ENCODE results near the gene SEC22C. TPM values are rescaled to one million over a fixed set of nuclear protein-coding genes. Genes with fewer than 3 reads are reported as not detected.

Gene SEC22C
- polyA plus RNA-seq, 3 donors: 15.3 to 28.4 (median 27.4) TPM

DNA sequence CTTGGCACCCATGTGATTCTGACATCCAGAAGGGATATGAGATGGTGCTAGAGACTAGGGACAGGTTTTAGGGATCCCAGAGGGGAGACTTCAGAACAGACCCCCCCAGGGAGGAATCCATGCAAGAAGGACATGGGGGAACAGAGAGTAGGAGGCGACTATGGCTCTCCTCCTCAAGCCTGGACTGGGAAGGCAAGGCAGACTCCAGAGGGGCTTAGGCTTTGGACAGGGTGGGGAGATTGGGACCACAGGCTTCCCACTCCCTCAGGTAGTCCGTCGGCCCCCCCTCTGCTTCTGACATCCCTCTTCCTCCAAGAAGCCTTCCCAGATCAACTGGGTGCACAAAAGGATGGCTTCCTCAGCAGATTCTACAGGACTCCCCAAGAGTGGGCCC, 82.3 kb downstream of the SEC22C start:
- Histone ChIP-seq H3K4me1 (ENCODE audit: control insufficient read depth in 1 of 2, insufficient read depth in 2 of 2, low read length in 2 of 2) (peaks cover 31 to 36% of the 10 kb centered on the region in 2 donors), H3K4me2 (replicated peaks; ENCODE audit: extremely low read depth, low read length, poor library complexity, severe bottlenecking) (no peak overlapping the region), H3K36me3 (replicated peaks in 1 of 2; ENCODE audit: control insufficient read depth in 1 of 2, insufficient read depth in 2 of 2, low read length in 2 of 2) (no peaks in the 10 kb centered on the region), H3K27ac (ENCODE audit: low read depth in 1 of 2, low read length in 2 of 2) (no peak overlapping the region), H4K20me1 (ENCODE audit: insufficient read depth, low read length) (peaks cover 15% of the 10 kb centered on the region), H3K9me3 (replicated peaks in 1 of 2; ENCODE audit: control insufficient read depth in 1 of 2, insufficient read depth in 1 of 2, low read length in 2 of 2) (no peaks in the 10 kb centered on the region), H2AFZ (ENCODE audit: insufficient read depth, low read depth, low read length, poor library complexity, severe bottlenecking) (no peak overlapping the region), H3K9ac (ENCODE audit: insufficient read depth, low read length, poor library complexity, severe bottlenecking) (no peak overlapping the region), H3K4me3 (replicated peaks in 1 of 3; ENCODE audit: low read depth in 2 of 3, low read length in 3 of 3) (no peak overlapping the region), H3K27me3 (ENCODE audit: control insufficient read depth in 2 of 2, insufficient read depth in 2 of 2, low read length in 2 of 2) (peaks cover 12 to 26% of the 10 kb centered on the region in 2 donors), H3K79me2 (ENCODE audit: insufficient read depth, low read length) (peaks cover 17% of the 10 kb centered on the region)
- no CpG with 5 or more reads among the region's 3 CpGs for WGBS (ENCODE audit: insufficient coverage)
- intact Hi-C loops (cut with micrococcal nuclease): loop anchor here in 1 of 2 donors (10.0 kb wide), 1 partner anchor 245 kb away; no protein-coding TSS in a partner anchor
- H3K36me3 Mint-ChIP-seq: peaks cover 5 to 10% of the 10 kb centered on the region in 2 donors
- H3K4me3 Mint-ChIP-seq: peak overlapping the region in 1 of 2 donors; percentile 44
- TF ChIP-seq, protein P1, sequence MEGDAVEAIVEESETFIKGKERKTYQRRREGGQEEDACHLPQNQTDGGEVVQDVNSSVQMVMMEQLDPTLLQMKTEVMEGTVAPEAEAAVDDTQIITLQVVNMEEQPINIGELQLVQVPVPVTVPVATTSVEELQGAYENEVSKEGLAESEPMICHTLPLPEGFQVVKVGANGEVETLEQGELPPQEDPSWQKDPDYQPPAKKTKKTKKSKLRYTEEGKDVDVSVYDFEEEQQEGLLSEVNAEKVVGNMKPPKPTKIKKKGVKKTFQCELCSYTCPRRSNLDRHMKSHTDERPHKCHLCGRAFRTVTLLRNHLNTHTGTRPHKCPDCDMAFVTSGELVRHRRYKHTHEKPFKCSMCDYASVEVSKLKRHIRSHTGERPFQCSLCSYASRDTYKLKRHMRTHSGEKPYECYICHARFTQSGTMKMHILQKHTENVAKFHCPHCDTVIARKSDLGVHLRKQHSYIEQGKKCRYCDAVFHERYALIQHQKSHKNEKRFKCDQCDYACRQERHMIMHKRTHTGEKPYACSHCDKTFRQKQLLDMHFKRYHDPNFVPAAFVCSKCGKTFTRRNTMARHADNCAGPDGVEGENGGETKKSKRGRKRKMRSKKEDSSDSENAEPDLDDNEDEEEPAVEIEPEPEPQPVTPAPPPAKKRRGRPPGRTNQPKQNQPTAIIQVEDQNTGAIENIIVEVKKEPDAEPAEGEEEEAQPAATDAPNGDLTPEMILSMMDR (IDR thresholded peaks at IDR 0.05): no peak
- peaks cover 30 to 54% (median 34%) of the 10 kb centered on the region in 3 donors for H3K27me3 Mint-ChIP-seq (ENCODE audit: low read depth in 3 of 3)
- H3K9me3 Mint-ChIP-seq: peaks cover 0 to 4% (median 3%) of the 10 kb centered on the region in 7 donors
- DNase-seq: peak in 1 of 3 donors; percentile 1
- H3K27ac Mint-ChIP-seq: no peak overlapping the region
- H3K4me1 Mint-ChIP-seq: peaks cover 32% of the 10 kb centered on the region

DNA sequence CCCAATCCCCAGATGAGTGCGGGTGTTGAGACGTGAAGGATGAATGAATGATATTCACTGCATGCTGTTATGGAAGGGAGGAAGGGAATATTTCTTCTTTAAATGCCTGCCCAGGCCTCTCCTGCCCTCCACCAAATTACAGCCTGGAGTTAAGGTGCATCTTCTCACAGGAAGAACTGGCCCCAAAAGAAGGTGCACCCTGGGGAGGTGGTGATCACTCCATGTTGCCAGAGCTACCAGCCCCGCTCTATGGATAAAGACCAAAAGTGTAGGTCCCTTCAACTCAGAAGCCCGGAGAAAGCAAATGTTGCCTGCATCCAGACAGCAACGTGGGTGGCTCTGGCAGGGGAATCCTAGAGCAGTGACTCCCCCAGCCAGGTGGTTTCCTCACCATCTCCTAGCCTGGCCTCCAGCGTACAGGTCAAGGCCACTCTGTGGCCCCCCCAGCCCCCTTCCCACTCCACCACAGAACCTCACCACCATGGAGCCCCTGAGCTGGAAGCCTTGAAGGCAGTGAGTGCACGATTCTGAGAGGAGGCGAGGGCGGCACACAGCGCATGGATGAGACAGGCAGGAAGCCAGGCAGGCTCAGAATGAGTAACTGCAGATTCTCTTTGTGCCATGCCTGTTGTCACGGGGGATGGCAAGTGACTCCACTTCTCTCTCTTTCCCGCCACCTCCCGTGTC, 82.8 kb downstream of the SEC22C start:
- Histone ChIP-seq H2AFZ (ENCODE audit: insufficient read depth, low read depth, low read length, poor library complexity, severe bottlenecking) (no peak overlapping the region), H3K4me3 (replicated peaks in 1 of 3; ENCODE audit: low read depth in 2 of 3, low read length in 3 of 3) (no peak overlapping the region), H3K27me3 (ENCODE audit: control insufficient read depth in 2 of 2, insufficient read depth in 2 of 2, low read length in 2 of 2) (peaks cover 12 to 26% of the 10 kb centered on the region in 2 donors), H3K36me3 (replicated peaks in 1 of 2; ENCODE audit: control insufficient read depth in 1 of 2, insufficient read depth in 2 of 2, low read length in 2 of 2) (no peaks in the 10 kb centered on the region), H3K9ac (ENCODE audit: insufficient read depth, low read length, poor library complexity, severe bottlenecking) (no peak overlapping the region), H4K20me1 (ENCODE audit: insufficient read depth, low read length) (peaks cover 10% of the 10 kb centered on the region), H3K79me2 (ENCODE audit: insufficient read depth, low read length) (peaks cover 13% of the 10 kb centered on the region), H3K4me2 (replicated peaks; ENCODE audit: extremely low read depth, low read length, poor library complexity, severe bottlenecking) (no peak overlapping the region), H3K4me1 (ENCODE audit: control insufficient read depth in 1 of 2, insufficient read depth in 2 of 2, low read length in 2 of 2) (peaks cover 26 to 31% of the 10 kb centered on the region in 2 donors), H3K9me3 (replicated peaks in 1 of 2; ENCODE audit: control insufficient read depth in 1 of 2, insufficient read depth in 1 of 2, low read length in 2 of 2) (no peaks in the 10 kb centered on the region), H3K27ac (ENCODE audit: low read depth in 1 of 2, low read length in 2 of 2) (no peak overlapping the region)
- no peak overlapping the region for H3K27ac Mint-ChIP-seq
- H3K9me3 Mint-ChIP-seq: peaks cover 0 to 4% (median 3%) of the 10 kb centered on the region in 7 donors
- TF ChIP-seq, protein P1 (IDR thresholded peaks at IDR 0.05): no peak
- intact Hi-C loops (cut with micrococcal nuclease): loop anchor here in 1 of 2 donors (10.0 kb wide), 1 partner anchor 246 kb away; no protein-coding TSS in a partner anchor
- H3K36me3 Mint-ChIP-seq: peaks cover 3 to 10% of the 10 kb centered on the region in 2 donors
- peaks cover 30 to 53% (median 34%) of the 10 kb centered on the region in 3 donors for H3K27me3 Mint-ChIP-seq (ENCODE audit: low read depth in 3 of 3)
- WGBS (ENCODE audit: insufficient coverage): 89% methylated on average over 9 of the region's 13 CpGs
- peak overlapping the region in 1 of 2 donors; percentile 46 for H3K4me3 Mint-ChIP-seq
- H3K4me1 Mint-ChIP-seq: peaks cover 27% of the 10 kb centered on the region
- DNase-seq: no peak
